ENCODE data around the gene SPPL2B. TPM values are rescaled to one million over a fixed set of nuclear protein-coding genes. Genes with fewer than 3 reads are reported as not detected.

SPPL2B gene
- total RNA-seq, 6 experiments from 2014 or later = 32.9 to 41.8 (median 33.9) TPM

DNA sequence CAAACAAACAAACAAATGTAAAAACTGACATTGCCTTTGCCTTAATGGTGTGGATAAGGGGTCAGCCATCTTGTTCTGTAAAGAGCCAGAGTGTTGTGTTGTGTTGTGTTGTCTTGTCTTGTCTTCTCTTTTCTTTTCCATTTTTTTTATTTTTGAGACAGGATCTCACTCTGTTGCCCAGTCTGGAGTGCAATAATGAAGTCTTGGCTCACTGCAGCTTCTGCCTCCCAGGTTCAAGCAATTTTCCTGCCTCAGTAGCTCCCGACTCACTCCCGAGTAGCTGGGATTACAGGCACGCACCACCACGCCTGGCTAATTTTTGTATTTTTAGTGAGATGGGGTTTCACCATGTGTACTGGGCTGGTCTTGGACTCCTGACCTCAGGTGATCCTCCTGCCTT lies 71.1 kb downstream of the SPPL2B start:
- peaks cover 14% of the 10 kb centered on the region for H3K9me3 Mint-ChIP-seq
- no peak for DNase-seq
- no peak overlapping the region for H3K27ac Mint-ChIP-seq
- TF ChIP-seq CTCF (IDR thresholded peaks at IDR 0.05) = no peak
- H3K4me1 Mint-ChIP-seq (ENCODE audit: low read depth) = no peaks in the 10 kb centered on the region
- 0 out of 2 replicates have a peak, but pooled peaks cover 4% of the 10 kb centered on the region for H3K36me3 Mint-ChIP-seq (ENCODE audit: low read depth)
- peaks cover 9% of the 10 kb centered on the region for H3K27me3 Mint-ChIP-seq (ENCODE audit: insufficient read depth)
- H3K4me3 Mint-ChIP-seq = no peak overlapping the region

Other genes with a start within 250 kb of the SPPL2B start
- gene MOB3A, start 232.4 kb upstream of the SPPL2B start, total RNA-seq (2021; fragmentation: NEBNext Ultra II Directional; extraction: Animal tissue kit (Norgen Biotek cat#: 25700)) = 10 to 100 TPM; 47.1 to 52.6 (median 51.2) TPM
- 1 to 10 TPM in 5 of 6 experiments, under 1 TPM in 1; 0.68 to 1.9 (median 1.5) TPM for gene IZUMO4, start 231.8 kb upstream of the SPPL2B start, total RNA-seq (2021; fragmentation: NEBNext Ultra II Directional; extraction: Animal tissue kit (Norgen Biotek cat#: 25700))
- 100 to 1,000 TPM; 139 to 169 (median 151) TPM for gene AP3D1, start 177.1 kb upstream of the SPPL2B start, total RNA-seq (2021; fragmentation: NEBNext Ultra II Directional; extraction: Animal tissue kit (Norgen Biotek cat#: 25700))
- gene DOT1L, start 164.8 kb upstream of the SPPL2B start, total RNA-seq (2021; fragmentation: NEBNext Ultra II Directional; extraction: Animal tissue kit (Norgen Biotek cat#: 25700)) = 10 to 100 TPM; 18.5 to 22.9 (median 21.3) TPM
- gene PLEKHJ1, start 92.4 kb upstream of the SPPL2B start, total RNA-seq (2021; fragmentation: NEBNext Ultra II Directional; extraction: Animal tissue kit (Norgen Biotek cat#: 25700)) = 10 to 100 TPM; 45.9 to 57.3 (median 50.2) TPM
- gene SF3A2, start 91.9 kb upstream of the SPPL2B start, total RNA-seq (2021; fragmentation: NEBNext Ultra II Directional; extraction: Animal tissue kit (Norgen Biotek cat#: 25700)) = 10 to 100 TPM; 48.7 to 60.6 (median 54.8) TPM
- 1 to 10 TPM in 5 of 6 experiments, under 1 TPM in 1; 0.98 to 2.3 (median 1.4) TPM for gene AMH, start 79.4 kb upstream of the SPPL2B start, total RNA-seq (2021; fragmentation: NEBNext Ultra II Directional; extraction: Animal tissue kit (Norgen Biotek cat#: 25700))
- under 1 TPM; 0.27 to 0.99 (median 0.72) TPM for gene JSRP1, start 72.3 kb upstream of the SPPL2B start, total RNA-seq (2021; fragmentation: NEBNext Ultra II Directional; extraction: Animal tissue kit (Norgen Biotek cat#: 25700))
- gene PEAK3, start 46.5 kb upstream of the SPPL2B start, total RNA-seq (2021; fragmentation: NEBNext Ultra II Directional; extraction: Animal tissue kit (Norgen Biotek cat#: 25700)) = under 1 TPM; 0.07 to 0.53 (median 0.36) TPM
- gene LINGO3, start 20.5 kb upstream of the SPPL2B start, total RNA-seq (2021; fragmentation: NEBNext Ultra II Directional; extraction: Animal tissue kit (Norgen Biotek cat#: 25700)) = not detected
- 100 to 1,000 TPM in 5 of 6 experiments, 10 to 100 TPM in 1; 92.1 to 137 (median 118) TPM for gene LSM7, start 98 bp upstream of the SPPL2B start, total RNA-seq (2021; fragmentation: NEBNext Ultra II Directional; extraction: Animal tissue kit (Norgen Biotek cat#: 25700))
- gene TMPRSS9, start 31.6 kb downstream of the SPPL2B start, total RNA-seq (2021; fragmentation: NEBNext Ultra II Directional; extraction: Animal tissue kit (Norgen Biotek cat#: 25700)) = not detected
- gene TIMM13, start 98.9 kb downstream of the SPPL2B start, total RNA-seq (2021; fragmentation: NEBNext Ultra II Directional; extraction: Animal tissue kit (Norgen Biotek cat#: 25700)) = 100 to 1,000 TPM in 3 of 6 experiments, 10 to 100 TPM in 3; 87.2 to 124 (median 98.8) TPM
- gene LMNB2, start 128.3 kb downstream of the SPPL2B start, total RNA-seq (2021; fragmentation: NEBNext Ultra II Directional; extraction: Animal tissue kit (Norgen Biotek cat#: 25700)) = 100 to 1,000 TPM in 5 of 6 experiments, 10 to 100 TPM in 1; 77.6 to 131 (median 121) TPM
- 10 to 100 TPM; 35.5 to 55.7 (median 39.1) TPM for gene GADD45B, start 147.4 kb downstream of the SPPL2B start, total RNA-seq (2021; fragmentation: NEBNext Ultra II Directional; extraction: Animal tissue kit (Norgen Biotek cat#: 25700))

Data from HFFc6 (cell line).